OCI-LY1 (cell line): Measurements from ENCODE around the gene OPN3.

Source experiments
- CTCF ChIP-seq: fragments of 200-600 bp; sonication (generic), shearing (Covaris generic); IDR thresholded peaks from 2 replicates; pipeline ENCODE4 v1.5.1; 2017; ENCODE audit warnings: mild to moderate bottlenecking, antibody characterized with exemption, low read length, moderate library complexity, mixed read lengths
- EZH2 ChIP-seq: fragments of 200-600 bp; sonication (generic), shearing (Covaris generic); IDR thresholded peaks from 2 replicates; pipeline ENCODE4 v1.8.0; 2017; ENCODE audit warnings: borderline replicate concordance, mixed run types, mild to moderate bottlenecking, antibody characterized with exemption, low read length, moderate library complexity, mixed read lengths

GRCh38 chr1:241612533-241613477, 27.4 kb downstream of the OPN3 start:
- TF ChIP-seq CTCF = no peak
- no peak for TF ChIP-seq EZH2
